Measurements from ENCODE around the gene TUBG1.
A peak's percentile ranks its signal among the peaks of the same experiment; 100 is the strongest.
"Not testable (repeated sequence)": the region's sequence is repeated elsewhere in the genome, so short reads cannot be mapped to it uniquely, and the experiment has no call there.

The TUBG1 gene

DNA sequence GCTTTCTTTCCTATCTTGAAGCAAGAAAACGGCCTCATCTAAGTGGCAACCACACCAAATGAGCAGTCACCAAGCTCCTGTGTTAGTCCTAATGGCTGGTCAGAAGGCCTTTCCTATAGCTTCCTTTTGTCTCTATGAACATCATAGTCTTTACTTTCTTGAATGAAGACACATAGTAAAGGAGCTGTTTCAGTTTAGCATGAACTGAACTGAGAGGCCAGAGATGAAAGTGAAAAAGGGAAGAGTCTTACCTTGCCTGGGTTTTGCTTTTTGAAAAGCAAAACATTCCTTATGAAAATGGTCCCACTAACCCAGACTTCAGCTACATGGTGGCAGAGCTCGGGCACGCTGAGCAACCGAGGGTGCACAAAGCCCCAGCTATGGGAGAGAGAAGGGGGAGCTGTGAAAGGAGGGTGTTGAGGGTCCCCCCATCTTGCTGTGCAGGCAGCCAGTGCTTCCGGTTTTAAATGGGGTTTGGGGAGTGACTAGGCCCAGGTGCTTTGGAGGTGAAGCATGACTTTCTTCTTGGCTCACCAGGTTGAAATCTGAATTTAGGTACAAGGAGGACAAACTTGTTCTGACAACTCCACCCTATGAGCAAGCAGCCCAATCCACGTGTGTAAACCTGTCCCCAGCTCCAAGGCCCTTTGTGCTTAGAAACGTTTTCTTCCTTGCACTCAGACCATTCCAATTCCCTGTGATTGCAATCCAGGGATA lies 22.8 kb upstream of the TUBG1 start:
- TF ChIP-seq FOXP2 (optimal IDR thresholded peaks at IDR 0.05; ENCODE audit: control extremely low read depth, extremely low read length, insufficient read depth) (no peak), EZH2 (IDR thresholded peaks at IDR 0.05) (no peak), POLR2AphosphoS5 (IDR thresholded peaks at IDR 0.05; ENCODE audit: borderline replicate concordance, low read depth, low read length) (no peak)
- Histone ChIP-seq H3K27ac (no peak overlapping the region), H3K4me3 (no peak overlapping the region), H3K9me3 (ENCODE audit: low read depth, low read length) (no peaks in the 10 kb centered on the region), H3K9ac (ENCODE audit: insufficient read length) (no peak overlapping the region), H3K36me3 (ENCODE audit: insufficient read depth, low read length) (peaks cover 78% of the 10 kb centered on the region)
- DNase-seq (ENCODE audit: low read depth, low spot score): no peak

GRCh38 chr17:42590886-42591285 lies 18.6 kb upstream of the TUBG1 start:
- no peak overlapping the region for H3K27ac ChIP-seq
- DNase-seq (ENCODE audit: low read depth, low spot score): no peak

GRCh38 chr17:42591411-42591810 lies 18.1 kb upstream of the TUBG1 start:
- DNase-seq (ENCODE audit: low read depth, low spot score): no peak
- TF ChIP-seq EZH2 (IDR thresholded peaks at IDR 0.05) (no peak), FOXP2 (optimal IDR thresholded peaks at IDR 0.05; ENCODE audit: control extremely low read depth, extremely low read length, insufficient read depth) (no peak), POLR2AphosphoS5 (IDR thresholded peaks at IDR 0.05; ENCODE audit: borderline replicate concordance, low read depth, low read length) (no peak)
- Histone ChIP-seq H3K9ac (ENCODE audit: insufficient read length) (no peak overlapping the region), H3K4me3 (no peak overlapping the region), H3K36me3 (ENCODE audit: insufficient read depth, low read length) (peaks cover 35% of the 10 kb centered on the region), H3K27ac (no peak overlapping the region), H3K9me3 (ENCODE audit: low read depth, low read length) (no peaks in the 10 kb centered on the region)

More at GRCh38 chr17:42590886-42591285, 18.6 kb upstream of the TUBG1 start:
- TF ChIP-seq POLR2AphosphoS5 (IDR thresholded peaks at IDR 0.05; ENCODE audit: borderline replicate concordance, low read depth, low read length) (no peak), FOXP2 (optimal IDR thresholded peaks at IDR 0.05; ENCODE audit: control extremely low read depth, extremely low read length, insufficient read depth) (no peak), EZH2 (IDR thresholded peaks at IDR 0.05) (no peak)
- Histone ChIP-seq H3K36me3 (ENCODE audit: insufficient read depth, low read length) (peaks cover 40% of the 10 kb centered on the region), H3K4me3 (no peak overlapping the region), H3K9ac (ENCODE audit: insufficient read length) (no peak overlapping the region), H3K9me3 (ENCODE audit: low read depth, low read length) (no peaks in the 10 kb centered on the region)

GRCh38 chr17:42596386-42596785 lies 13.1 kb upstream of the TUBG1 start:
- no peak overlapping the region for H3K27ac ChIP-seq
- TF ChIP-seq FOXP2 (optimal IDR thresholded peaks at IDR 0.05; ENCODE audit: control extremely low read depth, extremely low read length, insufficient read depth): no peak
- TF ChIP-seq EZH2 (IDR thresholded peaks at IDR 0.05): no peak
- TF ChIP-seq POLR2AphosphoS5 (IDR thresholded peaks at IDR 0.05; ENCODE audit: borderline replicate concordance, low read depth, low read length): no peak
- H3K9ac ChIP-seq (ENCODE audit: insufficient read length): no peak overlapping the region
- DNase-seq (ENCODE audit: low read depth, low spot score): no peak
- H3K4me3 ChIP-seq: no peak overlapping the region
- no peaks in the 10 kb centered on the region for H3K9me3 ChIP-seq (ENCODE audit: low read depth, low read length)
- H3K36me3 ChIP-seq (ENCODE audit: insufficient read depth, low read length): no peaks in the 10 kb centered on the region

DNA sequence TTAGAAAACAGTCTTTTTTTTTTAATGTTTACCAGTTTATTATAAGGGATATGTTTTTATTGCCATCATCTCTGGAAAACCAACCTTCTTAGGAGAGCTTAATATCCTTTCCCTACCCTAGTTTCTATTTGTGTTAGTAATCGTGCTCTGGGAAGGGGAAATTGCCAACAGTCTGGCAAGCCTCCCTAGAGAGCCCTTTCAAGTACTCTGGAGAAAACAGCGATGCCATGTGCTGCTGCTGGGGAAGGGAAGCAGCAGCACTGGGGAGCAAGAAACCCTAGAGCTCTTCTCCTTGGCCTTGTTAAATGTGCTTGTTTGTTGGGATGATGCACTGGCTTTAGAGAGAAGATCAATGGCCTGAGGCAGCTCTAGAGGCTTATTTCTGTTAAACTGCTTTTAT lies 10.6 kb upstream of the TUBG1 start:
- no peaks in the 10 kb centered on the region for H3K36me3 ChIP-seq (ENCODE audit: insufficient read depth, low read length)
- H3K9me3 ChIP-seq (ENCODE audit: low read depth, low read length): no peaks in the 10 kb centered on the region
- no peak for DNase-seq (ENCODE audit: low read depth, low spot score)
- TF ChIP-seq EZH2 (IDR thresholded peaks at IDR 0.05): no peak
- no peak for TF ChIP-seq FOXP2 (optimal IDR thresholded peaks at IDR 0.05; ENCODE audit: control extremely low read depth, extremely low read length, insufficient read depth)
- no peak for TF ChIP-seq POLR2AphosphoS5 (IDR thresholded peaks at IDR 0.05; ENCODE audit: borderline replicate concordance, low read depth, low read length)
- peak overlapping the region; percentile 26 for H3K9ac ChIP-seq (ENCODE audit: insufficient read length)
- H3K4me3 ChIP-seq: no peak overlapping the region; the same call in 1 of the 2 replicates
- peak overlapping the region; percentile 49 for H3K27ac ChIP-seq

DNA sequence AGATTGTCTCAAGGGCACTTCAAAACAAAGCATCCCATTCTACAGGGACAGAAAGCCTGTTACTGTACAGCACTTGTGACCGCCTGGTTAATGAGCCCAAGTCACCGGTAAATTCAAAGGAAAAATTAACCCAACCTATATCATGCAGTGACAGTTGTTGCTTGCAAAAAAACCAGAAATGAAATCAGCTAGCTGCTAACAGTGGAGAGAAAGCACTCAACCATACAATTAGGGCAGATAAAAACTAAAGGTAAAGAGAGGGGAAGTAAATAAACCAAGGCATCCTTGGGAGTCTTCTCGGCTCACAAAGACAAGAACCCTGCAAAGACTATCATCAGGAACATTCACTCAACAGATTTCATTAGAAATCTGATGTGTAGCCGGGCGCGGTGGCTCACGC lies 6.2 kb upstream of the TUBG1 start:
- no peak overlapping the region for H3K9ac ChIP-seq (ENCODE audit: insufficient read length)
- TF ChIP-seq EZH2 (IDR thresholded peaks at IDR 0.05): no peak
- TF ChIP-seq FOXP2 (optimal IDR thresholded peaks at IDR 0.05; ENCODE audit: control extremely low read depth, extremely low read length, insufficient read depth): no peak
- no peak for TF ChIP-seq POLR2AphosphoS5 (IDR thresholded peaks at IDR 0.05; ENCODE audit: borderline replicate concordance, low read depth, low read length)
- H3K27ac ChIP-seq: no peak overlapping the region
- no peaks in the 10 kb centered on the region for H3K36me3 ChIP-seq (ENCODE audit: insufficient read depth, low read length)
- no peak for DNase-seq (ENCODE audit: low read depth, low spot score)
- H3K9me3 ChIP-seq (ENCODE audit: low read depth, low read length): no peaks in the 10 kb centered on the region
- no peak overlapping the region for H3K4me3 ChIP-seq

DNA sequence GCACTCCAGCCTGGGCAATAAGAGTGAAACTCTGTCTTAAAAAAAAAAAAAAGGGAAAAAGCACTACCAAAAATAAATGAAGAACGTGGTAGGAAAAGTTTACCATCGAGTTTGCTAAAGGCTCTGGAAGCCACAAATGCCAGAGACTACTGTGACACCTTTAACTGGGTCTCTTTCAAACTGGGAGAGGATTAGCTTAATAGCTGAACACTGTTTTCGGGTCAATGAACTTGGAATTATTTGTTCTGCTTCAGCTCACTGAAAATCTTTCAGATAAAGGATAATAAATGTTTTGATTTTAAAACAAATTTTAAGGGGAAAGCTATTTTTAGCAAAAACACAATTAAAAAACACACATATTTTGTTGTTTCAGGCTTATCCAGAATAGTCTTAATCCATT lies 1.7 kb upstream of the TUBG1 start:
- Histone ChIP-seq H3K27ac (no peak overlapping the region), H3K9me3 (ENCODE audit: low read depth, low read length) (no peaks in the 10 kb centered on the region), H3K9ac (ENCODE audit: insufficient read length) (peak overlapping the region; percentile 91), H3K36me3 (ENCODE audit: insufficient read depth, low read length) (peaks cover 11% of the 10 kb centered on the region), H3K4me3 (peak overlapping the region; percentile 87)
- TF ChIP-seq FOXP2 (optimal IDR thresholded peaks at IDR 0.05; ENCODE audit: control extremely low read depth, extremely low read length, insufficient read depth) (no peak), POLR2AphosphoS5 (IDR thresholded peaks at IDR 0.05; ENCODE audit: borderline replicate concordance, low read depth, low read length) (no peak), EZH2 (IDR thresholded peaks at IDR 0.05) (no peak)
- DNase-seq (ENCODE audit: low read depth, low spot score): no peak

DNA sequence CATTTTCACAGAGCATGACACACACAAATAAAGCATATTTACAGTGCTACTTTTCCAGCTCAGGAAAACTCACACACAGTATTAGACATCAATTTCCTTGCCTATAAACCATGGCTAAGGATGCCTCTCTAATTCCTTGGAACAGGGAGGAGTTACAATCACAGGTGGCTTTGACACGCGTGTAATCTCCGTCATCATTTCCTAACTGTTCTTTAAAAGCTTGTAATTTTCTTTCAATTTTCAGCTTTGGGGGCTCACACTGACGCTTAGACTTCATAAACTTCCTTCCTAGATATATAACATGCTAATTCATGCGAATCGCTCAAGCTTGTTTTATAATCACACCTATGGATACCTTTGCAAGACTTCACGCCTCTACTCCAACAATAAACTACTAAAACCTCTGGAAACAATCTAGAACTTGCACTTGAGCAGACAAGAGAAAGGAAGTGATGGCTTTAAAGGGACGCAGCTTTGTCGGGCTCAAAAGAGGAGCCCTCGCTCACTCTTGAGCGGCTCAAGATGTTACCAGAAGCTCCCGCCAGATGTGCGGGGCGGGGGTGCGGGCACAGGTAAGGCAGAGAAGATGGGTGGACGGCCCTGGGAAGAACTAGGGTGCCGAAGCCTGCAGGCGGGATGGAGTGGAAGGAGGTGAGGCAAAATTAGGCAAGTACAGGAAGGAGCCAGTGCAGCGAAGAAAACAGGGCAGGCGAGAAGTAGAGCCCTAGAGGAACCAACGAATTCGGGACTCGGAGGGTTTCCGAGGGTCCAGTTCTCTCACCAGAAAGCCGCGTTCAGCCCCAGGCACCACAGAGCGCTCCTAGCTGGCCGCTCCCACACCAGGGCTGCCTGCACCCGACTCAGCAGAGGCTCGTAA lies 940 bp upstream of the TUBG1 start:
- peak overlapping the region; percentile 91 for H3K9ac ChIP-seq (ENCODE audit: insufficient read length)
- DNase-seq (ENCODE audit: low read depth, low spot score): no peak
- peaks cover 18% of the 10 kb centered on the region for H3K36me3 ChIP-seq (ENCODE audit: insufficient read depth, low read length)
- H3K27ac ChIP-seq: no peak overlapping the region; the same call in 1 of the 2 replicates
- H3K9me3 ChIP-seq (ENCODE audit: low read depth, low read length): no peaks in the 10 kb centered on the region
- no peak for TF ChIP-seq POLR2AphosphoS5 (IDR thresholded peaks at IDR 0.05; ENCODE audit: borderline replicate concordance, low read depth, low read length)
- TF ChIP-seq EZH2 (IDR thresholded peaks at IDR 0.05): no peak
- TF ChIP-seq FOXP2 (optimal IDR thresholded peaks at IDR 0.05; ENCODE audit: control extremely low read depth, extremely low read length, insufficient read depth): no peak
- peak overlapping the region; percentile 87 for H3K4me3 ChIP-seq

GRCh38 chr17:42609814-42610801 lies 625 bp downstream of the TUBG1 start:
- Histone ChIP-seq H3K4me3 (peak overlapping the region; percentile 87), H3K27ac (0 out of 2 replicates have a peak overlapping the region, but pooled peaks have one; percentile 19), H3K36me3 (ENCODE audit: insufficient read depth, low read length) (peaks cover 32% of the 10 kb centered on the region), H3K9ac (ENCODE audit: insufficient read length) (peak overlapping the region; percentile 92)
- H3K9me3 ChIP-seq (ENCODE audit: low read depth, low read length); DNase-seq (ENCODE audit: low read depth, low spot score): not testable (repeated sequence)
